Thoracic aorta (tissue), 2 donors: ENCODE results near the gene PPFIA4. TPM values are rescaled to one million over a fixed set of nuclear protein-coding genes. Genes with fewer than 3 reads are reported as not detected.

Experiments
- ATAC-seq: fragments of 150-250 bp; one replicate; pipeline ENCODE4 v1.8.0; 2017; ENCODE audit warnings: low read depth; ENCODE audit not compliant: insufficient number of reproducible peaks, low FRiP score
- DNase-seq: peaks from one replicate; pipeline ENCODE4 v3.0.0-alpha.2; 2020; ENCODE audit warnings: low spot score
- H3K27ac ChIP-seq, 2 donors: fragments of 200-600 bp; sonication (generic); 1 replicate in 1 of 2; 2 replicates in 1 of 2; pipeline ENCODE4 v1.5.1; 2016; ENCODE audit warnings: mild to moderate bottlenecking in 2 of 2, moderate library complexity in 2 of 2
- H3K27me3 ChIP-seq: fragments of 200-600 bp; sonication (generic); replicated peaks from 2 replicates; pipeline ENCODE4 v1.6.0; 2016; ENCODE audit warnings: mild to moderate bottlenecking; ENCODE audit not compliant: insufficient read depth
- H3K36me3 ChIP-seq: fragments of 200-600 bp; sonication (generic); one replicate; pipeline ENCODE4 v1.5.1; 2016
- H3K4me1 ChIP-seq, 2 donors: fragments of 200-600 bp; sonication (generic); 1 replicate in 1 of 2; 2 replicates in 1 of 2; pipeline versions ENCODE4 v1.5.1 to v1.6.0; 2016; ENCODE audit warnings: low read depth in 2 of 2, mild to moderate bottlenecking in 1 of 2; ENCODE audit not compliant: control insufficient read depth in 1 of 2
- H3K4me3 ChIP-seq: fragments of 200-600 bp; sonication (generic); 2 replicates; pipeline ENCODE4 v1.5.1; 2016; ENCODE audit warnings: mild to moderate bottlenecking
- H3K9me3 ChIP-seq: fragments of 200-600 bp; sonication (generic); 2 replicates; pipeline ENCODE4 v1.5.1; 2016
- CTCF ChIP-seq: fragments of 200-600 bp; sonication (generic); IDR thresholded peaks from one replicate; pipeline ENCODE4 v1.5.1; 2019; ENCODE audit warnings: antibody characterized with exemption
- total RNA-seq, 2 donors: library from RNA; depleted of rRNA; stranded (reverse); fragments of >200 nt; gene quantifications; one replicate each; pipeline versions ENCODE4 v1.1.0 to v1.2.3, GENCODE V29; 2016

Gene PPFIA4
- total RNA-seq, 2 donors from 2014 or later: 13.5 to 16.5 TPM

DNA sequence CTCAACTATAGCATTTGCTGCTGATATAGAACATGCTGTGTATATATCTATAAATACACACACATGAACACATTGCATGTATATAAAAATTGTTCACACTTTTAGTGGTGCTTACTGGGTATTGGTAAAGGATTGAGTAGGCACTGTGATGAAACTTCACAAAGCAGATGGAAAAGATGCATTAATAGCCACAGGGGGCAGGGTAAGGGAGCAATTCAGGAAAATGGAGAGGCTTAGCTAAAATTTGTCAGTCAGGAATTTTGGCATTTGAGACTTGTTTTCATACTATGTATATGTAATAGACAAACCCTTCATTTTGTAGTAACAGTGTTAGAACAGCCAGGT is 633 bp upstream of the PPFIA4 start:
- DNase-seq (no peak), ATAC-seq (no peak)
- Histone ChIP-seq H3K4me1 (peaks cover 11 to 33% of the 10 kb centered on the region in 2 donors), H3K9me3 (no peaks in the 10 kb centered on the region), H3K27ac (peak overlapping the region; percentile 52 to 70), H3K4me3 (peak overlapping the region; percentile 83), H3K27me3 (no peaks in the 10 kb centered on the region), H3K36me3 (peaks cover 28% of the 10 kb centered on the region)
- no peak for TF ChIP-seq CTCF

DNA sequence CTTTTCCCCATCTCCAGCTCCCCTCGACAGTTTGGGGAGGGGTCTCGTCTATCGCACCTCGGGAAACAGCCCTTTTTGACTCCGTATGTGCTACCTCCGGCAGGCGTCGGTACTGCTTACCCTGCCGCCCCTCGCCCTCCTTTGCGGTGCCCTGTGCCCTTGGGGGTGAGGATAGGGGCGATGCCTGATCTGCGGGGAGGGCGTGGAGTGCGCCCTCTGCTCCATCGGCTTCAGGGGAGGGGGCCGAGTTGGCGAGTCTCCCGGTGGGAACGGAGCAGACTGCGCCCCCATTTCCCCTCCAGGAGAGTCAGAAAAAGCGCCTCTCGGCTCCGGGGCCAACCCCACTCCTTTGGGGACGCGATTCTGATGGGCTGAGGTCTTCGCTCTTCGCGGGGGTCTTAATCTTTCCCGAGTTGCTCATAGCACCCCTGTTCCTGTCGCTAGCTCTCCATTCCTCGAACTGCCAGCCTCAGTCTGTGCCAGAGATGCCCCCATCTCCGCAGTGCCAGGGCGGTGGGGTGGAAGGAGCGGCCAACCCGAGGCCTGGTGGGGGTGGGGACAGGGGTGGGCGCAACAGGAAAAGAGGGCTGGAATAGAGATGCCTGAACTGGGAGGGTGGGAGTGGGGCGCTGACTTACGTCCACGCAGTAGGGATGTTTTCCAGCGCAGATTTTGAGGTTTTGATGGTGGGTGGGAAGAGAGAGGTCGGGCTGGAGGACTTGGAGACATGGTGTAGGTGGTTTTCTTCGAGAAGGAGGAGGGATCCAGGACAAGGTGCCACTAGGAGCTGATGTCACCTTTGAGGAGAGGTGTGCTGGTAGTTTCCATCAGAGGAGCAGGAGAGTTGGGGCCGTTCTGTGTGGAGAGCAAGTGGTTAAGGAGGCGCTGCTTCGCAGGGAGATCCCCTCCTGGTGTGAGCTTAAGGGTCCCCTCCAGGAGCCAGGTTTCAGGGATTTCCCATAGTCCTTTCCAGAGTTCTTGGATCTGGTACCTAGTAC is 674 bp downstream of the PPFIA4 start:
- Histone ChIP-seq H3K36me3 (peaks cover 17% of the 10 kb centered on the region), H3K9me3 (no peaks in the 10 kb centered on the region), H3K4me1 (peaks cover 11 to 33% of the 10 kb centered on the region in 2 donors), H3K27me3 (no peaks in the 10 kb centered on the region), H3K27ac (peak overlapping the region in 1 of 2 donors; percentile 52), H3K4me3 (peak overlapping the region; percentile 83)
- TF ChIP-seq CTCF: no peak
- DNase-seq: no peak
- ATAC-seq: no peak

DNA sequence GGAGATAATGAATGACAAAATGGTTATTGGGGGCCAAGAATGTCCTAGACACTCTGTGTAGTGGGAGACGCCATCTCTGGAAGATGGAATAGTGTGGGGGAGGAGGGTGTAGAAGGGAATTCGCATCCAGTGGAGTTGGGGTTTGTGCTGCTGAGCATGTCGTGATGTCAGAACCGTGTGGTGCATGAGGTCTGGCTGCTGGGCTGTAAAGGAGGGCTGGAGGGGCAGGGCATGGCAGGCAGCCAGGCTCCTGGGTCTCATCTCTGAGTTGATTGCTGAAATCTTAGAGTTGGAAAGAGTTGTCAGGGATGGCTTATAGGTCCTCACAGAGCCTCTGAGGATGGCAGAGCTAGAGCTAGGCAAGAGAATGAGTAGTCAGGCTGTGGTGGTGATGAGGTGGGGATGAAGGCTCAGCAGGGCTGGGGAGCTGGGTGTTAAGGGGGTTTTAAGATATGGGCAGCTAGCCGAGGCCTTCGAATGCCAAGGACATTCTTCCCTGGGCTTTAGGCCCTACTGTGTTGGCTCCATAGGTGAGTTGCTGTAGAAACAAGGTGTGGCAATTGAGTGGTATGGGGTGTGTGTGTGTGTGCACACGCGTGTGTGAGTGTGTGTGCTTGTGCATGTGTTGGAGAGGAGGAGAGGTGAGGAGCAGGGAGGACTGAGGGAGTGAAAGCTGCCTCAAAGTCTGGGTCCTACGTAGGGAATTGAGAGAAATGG is 1.9 kb downstream of the PPFIA4 start:
- Histone ChIP-seq H3K36me3 (peaks cover 10% of the 10 kb centered on the region), H3K27me3 (no peaks in the 10 kb centered on the region), H3K4me1 (peaks cover 11 to 33% of the 10 kb centered on the region in 2 donors), H3K9me3 (no peaks in the 10 kb centered on the region), H3K27ac (peak overlapping the region; percentile 52 to 58), H3K4me3 (peak overlapping the region; percentile 10)
- no peak for TF ChIP-seq CTCF
- no peak for DNase-seq
- no peak for ATAC-seq

DNA sequence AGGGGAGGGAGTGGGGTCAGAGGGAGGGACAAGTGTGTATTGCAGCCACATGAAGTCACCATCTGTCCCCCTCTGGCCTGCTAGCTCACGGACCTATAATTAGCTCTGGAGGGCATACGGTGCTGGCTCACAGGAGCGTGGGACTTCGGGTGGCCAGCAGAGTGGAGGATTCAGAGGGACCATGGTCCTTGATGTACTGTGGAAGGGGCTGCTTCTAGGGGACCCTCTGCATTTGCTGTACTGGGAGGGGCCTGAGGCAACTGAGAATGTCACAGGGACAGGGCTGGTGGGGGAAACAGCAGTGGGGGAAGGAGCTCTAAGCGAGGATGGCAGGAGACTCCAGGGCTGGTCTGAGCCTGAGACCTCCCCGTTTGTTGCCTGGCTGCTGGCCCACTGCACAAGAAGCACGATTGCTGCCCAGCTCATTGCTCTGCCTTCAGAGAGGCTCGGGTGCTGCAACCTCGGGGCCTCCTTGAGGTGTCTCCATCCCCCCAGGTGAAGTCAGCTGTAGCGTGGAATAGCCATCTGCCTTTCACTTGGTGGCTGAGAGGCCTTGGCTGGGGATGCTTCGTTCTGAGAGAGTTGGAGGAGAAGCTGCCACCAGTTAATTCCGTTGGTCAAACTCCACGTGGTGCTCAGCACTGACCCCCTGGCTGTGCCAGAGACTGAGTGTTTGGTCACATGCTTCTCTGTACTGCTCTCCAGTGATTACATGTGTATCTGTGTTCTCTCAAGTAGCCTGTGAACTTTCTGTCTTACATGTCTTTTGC is 2.7 kb downstream of the PPFIA4 start:
- Histone ChIP-seq H3K4me3 (peak overlapping the region; percentile 10), H3K4me1 (peaks cover 11 to 33% of the 10 kb centered on the region in 2 donors), H3K36me3 (peaks cover 3% of the 10 kb centered on the region), H3K9me3 (no peaks in the 10 kb centered on the region), H3K27ac (peak overlapping the region; percentile 52 to 58), H3K27me3 (no peaks in the 10 kb centered on the region)
- DNase-seq (no peak), ATAC-seq (no peak)
- TF ChIP-seq CTCF: no peak
